Trophoblast cell (in vitro differentiated cells and primary cell): ENCODE results near the gene LILRB2. TPM values are rescaled to one million over a fixed set of nuclear protein-coding genes. Genes with fewer than 3 reads are reported as not detected.
"Not testable (repeated sequence)": the region's sequence is repeated elsewhere in the genome, so short reads cannot be mapped to it uniquely, and the experiment has no call there.

Source experiments
- DNase-seq, 2 donors: peaks; one replicate each; pipeline ENCODE4 v3.0.0-alpha.2; 2016
- H2AFZ ChIP-seq: 2 replicates; pipeline ENCODE4 v1.6.1; 2013; ENCODE audit warnings: low read length, moderate library complexity, mild to moderate bottlenecking; ENCODE audit not compliant: insufficient read depth, poor library complexity
- H2AK5ac ChIP-seq: 2 replicates; pipeline ENCODE4 v1.6.1; 2013; ENCODE audit warnings: mild to moderate bottlenecking, low read length
- H2BK120ac ChIP-seq: 2 replicates; pipeline ENCODE4 v1.6.1; 2013; ENCODE audit warnings: low read length, mild to moderate bottlenecking, moderate library complexity; ENCODE audit not compliant: insufficient read depth, poor library complexity
- H2BK12ac ChIP-seq: 2 replicates; pipeline ENCODE4 v1.6.1; 2013; ENCODE audit warnings: mild to moderate bottlenecking, low read length, moderate library complexity
- H2BK5ac ChIP-seq: 2 replicates; pipeline ENCODE4 v1.6.1; 2013; ENCODE audit warnings: low read length, low read depth, moderate library complexity, mild to moderate bottlenecking; ENCODE audit not compliant: poor library complexity
- H3K14ac ChIP-seq: 2 replicates; pipeline ENCODE4 v1.6.1; 2013; ENCODE audit warnings: mild to moderate bottlenecking, low read length
- H3K18ac ChIP-seq: 2 replicates; pipeline ENCODE4 v1.6.1; 2013; ENCODE audit warnings: mild to moderate bottlenecking, low read length
- H3K23ac ChIP-seq: 2 replicates; pipeline ENCODE4 v1.6.1; 2013; ENCODE audit warnings: low read length
- H3K27ac ChIP-seq: 2 replicates; pipeline ENCODE4 v1.5.1; 2013; ENCODE audit warnings: low read depth, mild to moderate bottlenecking, inconsistent platforms, low read length, moderate library complexity
- H3K27me3 ChIP-seq: 2 replicates; pipeline ENCODE4 v1.6.1; 2013; ENCODE audit warnings: inconsistent platforms, mild to moderate bottlenecking, low read length, moderate library complexity; ENCODE audit not compliant: insufficient read depth
- H3K36me3 ChIP-seq, 2 experiments: 1 replicate in 1 of 2; 2 replicates in 1 of 2; pipeline ENCODE4 v1.6.1; 2013; ENCODE audit warnings: low read length in 2 of 2, mild to moderate bottlenecking in 2 of 2, moderate library complexity in 1 of 2; ENCODE audit not compliant: insufficient read depth in 2 of 2, control insufficient read depth in 1 of 2
- H3K4ac ChIP-seq: 2 replicates; pipeline ENCODE4 v1.6.1; 2013; ENCODE audit warnings: low read depth, mild to moderate bottlenecking, low read length, moderate library complexity
- H3K4me1 ChIP-seq, 2 experiments: 1 replicate in 1 of 2; 2 replicates in 1 of 2; pipeline ENCODE4 v1.6.1; 2013; ENCODE audit warnings: low read length in 2 of 2, mild to moderate bottlenecking in 2 of 2, moderate library complexity in 1 of 2; ENCODE audit not compliant: insufficient read depth in 2 of 2, control insufficient read depth in 1 of 2
- H3K4me2 ChIP-seq: 2 replicates; pipeline ENCODE4 v1.6.1; 2013; ENCODE audit warnings: inconsistent platforms, mild to moderate bottlenecking, low read length, moderate library complexity
- H3K4me3 ChIP-seq: 2 replicates; pipeline ENCODE4 v1.5.1; 2013; ENCODE audit warnings: mild to moderate bottlenecking, low read depth, low read length, inconsistent platforms
- H3K79me1 ChIP-seq: one replicate; pipeline ENCODE4 v1.6.1; 2013; ENCODE audit warnings: low read length
- H3K79me2 ChIP-seq: 2 replicates; pipeline ENCODE4 v1.6.1; 2013; ENCODE audit warnings: low read length, mild to moderate bottlenecking; ENCODE audit not compliant: control insufficient read depth, insufficient read depth, poor library complexity
- H3K9ac ChIP-seq: 2 replicates; pipeline ENCODE4 v1.6.1; 2013; ENCODE audit warnings: mild to moderate bottlenecking, low read length
- H3K9me3 ChIP-seq: 2 replicates; pipeline ENCODE4 v1.6.1; 2013; ENCODE audit warnings: low read depth, mild to moderate bottlenecking, control low read depth, inconsistent platforms, low read length; ENCODE audit not compliant: insufficient read depth
- H4K12ac ChIP-seq: 2 replicates; pipeline ENCODE4 v1.6.1; 2013; ENCODE audit warnings: low read depth, mild to moderate bottlenecking, low read length, moderate library complexity
- H4K8ac ChIP-seq: 2 replicates; pipeline ENCODE4 v1.6.1; 2013; ENCODE audit warnings: low read depth, mild to moderate bottlenecking, low read length, moderate library complexity
- H4K91ac ChIP-seq: one replicate; pipeline ENCODE4 v1.6.1; 2013; ENCODE audit warnings: low read depth, mild to moderate bottlenecking, low read length, moderate library complexity
- WGBS: extraction: QIAGEN DNeasy Blood & Tissue Kit; methylation state at CpG from one replicate; pipeline ENCODE4 v1.1.7; 2013; ENCODE audit warnings: missing lambda C conversion rate; ENCODE audit not compliant: insufficient read length, insufficient coverage; ENCODE audit errors: extremely low coverage; 5-methylcytosine and 5-hydroxymethylcytosine counted together
- polyA plus RNA-seq: library from polyadenylated mRNA; stranded (reverse); fragments of 200-250 nt; gene quantifications from 2 replicates; pipeline ENCODE4 v1.2.3, GENCODE V29; 2013

The LILRB2 gene
- polyA plus RNA-seq, result not detected in 2 replicates

- Histone ChIP-seq H3K79me2 (no peaks in the 10 kb centered on the region), H3K4ac (no peak within 1 kb of the TSS), H4K8ac (no peak within 1 kb of the TSS), H2BK12ac (no peak within 1 kb of the TSS), H3K27me3 (no peaks in the 10 kb centered on the region), H3K9ac (no peak within 1 kb of the TSS), H3K9me3 (no peaks in the 10 kb centered on the region), H3K4me1 (no peaks in the 10 kb centered on the region), H3K14ac (no peak within 1 kb of the TSS), H2BK5ac (no peak within 1 kb of the TSS), H2AK5ac (no peak within 1 kb of the TSS), H3K36me3 (no peaks in the 10 kb centered on the region), H3K4me3 (no peak within 1 kb of the TSS), H2AFZ (no peak within 1 kb of the TSS), H4K91ac (no peak within 1 kb of the TSS), H2BK120ac (no peak within 1 kb of the TSS), H3K79me1 (no peaks in the 10 kb centered on the region), H3K18ac (no peak within 1 kb of the TSS), H3K23ac (no peak within 1 kb of the TSS), H3K27ac (no peak within 1 kb of the TSS), H3K4me2 (no peak within 1 kb of the TSS), H4K12ac (no peak within 1 kb of the TSS)
- no CpG with 5 or more reads among the region's 12 CpGs for WGBS
- DNase-seq, result peak; percentile 4 to 5
Measured at GRCh38 chr19:54281007-54281728, at the start of gene LILRB2. Gene LILRB2 (minus strand): TSS chr19:54281110. CDS start chr19:54280496, 614 bp downstream.

- no CpG with 5 or more reads among the region's 14 CpGs for WGBS
Measured at GRCh38 chr19:54329476-54330165, 48.7 kb upstream of the LILRB2 start.

GRCh38 chr19:54328781-54329180 is 47.9 kb upstream of the LILRB2 start:
- H3K27ac ChIP-seq, DNase-seq, H2BK5ac ChIP-seq, H4K12ac ChIP-seq, H4K8ac ChIP-seq, H3K23ac ChIP-seq, H2AFZ ChIP-seq, H3K36me3 ChIP-seq, H2AK5ac ChIP-seq, H3K18ac ChIP-seq, H4K91ac ChIP-seq, H3K9me3 ChIP-seq, H3K14ac ChIP-seq, H3K4me3 ChIP-seq, H3K9ac ChIP-seq, H3K4me1 ChIP-seq, H2BK12ac ChIP-seq, H3K79me1 ChIP-seq, H3K27me3 ChIP-seq, H3K4me2 ChIP-seq, H3K79me2 ChIP-seq, H2BK120ac ChIP-seq, H3K4ac ChIP-seq: not testable (repeated sequence)
- WGBS, result no CpG with 5 or more reads among the region's 5 CpGs

More at GRCh38 chr19:54329476-54330165, 48.7 kb upstream of the LILRB2 start:
- Histone ChIP-seq H3K79me2 (no peaks in the 10 kb centered on the region), H3K14ac (no peak overlapping the region), H3K36me3 (no peaks in the 10 kb centered on the region), H3K4ac (no peak overlapping the region), H3K18ac (no peak overlapping the region), H3K4me3 (no peak overlapping the region), H3K9ac (no peak overlapping the region), H4K91ac (no peak overlapping the region), H3K79me1 (no peaks in the 10 kb centered on the region), H2AK5ac (no peak overlapping the region), H2AFZ (no peak overlapping the region), H3K27me3 (no peaks in the 10 kb centered on the region), H3K4me2 (no peak overlapping the region), H3K4me1 (no peaks in the 10 kb centered on the region), H3K23ac (no peak overlapping the region), H2BK5ac (no peak overlapping the region), H3K9me3 (no peaks in the 10 kb centered on the region), H4K12ac (no peak overlapping the region), H2BK120ac (no peak overlapping the region), H3K27ac (no peak overlapping the region), H2BK12ac (no peak overlapping the region), H4K8ac (no peak overlapping the region)
- no peak for DNase-seq

GRCh38 chr19:54325631-54326030 is 44.7 kb upstream of the LILRB2 start:
- Histone ChIP-seq H2BK5ac (no peak overlapping the region), H3K27me3 (no peaks in the 10 kb centered on the region), H4K91ac (no peak overlapping the region), H4K12ac (no peak overlapping the region), H3K4me3 (no peak overlapping the region), H3K4me1 (no peaks in the 10 kb centered on the region), H3K4ac (no peak overlapping the region), H2BK12ac (no peak overlapping the region), H3K23ac (no peak overlapping the region), H3K79me1 (no peaks in the 10 kb centered on the region), H3K9ac (no peak overlapping the region), H3K18ac (no peak overlapping the region), H3K14ac (no peak overlapping the region), H2AK5ac (no peak overlapping the region), H3K4me2 (no peak overlapping the region), H2AFZ (no peak overlapping the region), H4K8ac (no peak overlapping the region), H3K9me3 (peaks cover 2% of the 10 kb centered on the region), H3K79me2 (no peaks in the 10 kb centered on the region), H2BK120ac (no peak overlapping the region), H3K36me3 (no peaks in the 10 kb centered on the region), H3K27ac (no peak overlapping the region)
- no peak for DNase-seq
- WGBS, result no CpG with 5 or more reads among the region's 5 CpGs
